ENCODE measurements around the gene FAM163B.

Gene FAM163B

DNA sequence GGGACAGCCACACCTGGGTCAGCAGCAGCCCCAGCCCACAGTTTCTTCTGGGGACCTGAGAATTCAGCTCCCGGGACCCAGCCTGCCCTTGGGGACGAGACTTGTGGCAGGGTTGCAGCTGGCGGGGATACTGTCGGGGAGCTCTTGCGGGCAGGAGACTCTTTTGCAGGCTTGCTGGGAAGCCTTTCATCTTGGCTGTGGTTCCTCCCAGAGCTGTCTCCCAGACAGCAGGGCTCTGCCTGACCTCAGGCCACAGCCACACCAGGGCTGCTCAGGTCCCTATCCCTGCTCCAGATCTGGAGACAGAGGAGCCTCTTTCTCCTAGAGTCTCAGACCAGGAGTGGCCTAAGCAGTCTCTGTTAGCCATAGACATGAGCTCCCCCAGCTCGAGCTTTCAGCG lies 79.7 kb downstream of the FAM163B start:
- H3K4me3 ChIP-seq: no peak overlapping the region
- H3K27ac ChIP-seq: no peak overlapping the region
- no peak for DNase-seq (ENCODE audit: low spot score)
- TF ChIP-seq, protein P1, sequence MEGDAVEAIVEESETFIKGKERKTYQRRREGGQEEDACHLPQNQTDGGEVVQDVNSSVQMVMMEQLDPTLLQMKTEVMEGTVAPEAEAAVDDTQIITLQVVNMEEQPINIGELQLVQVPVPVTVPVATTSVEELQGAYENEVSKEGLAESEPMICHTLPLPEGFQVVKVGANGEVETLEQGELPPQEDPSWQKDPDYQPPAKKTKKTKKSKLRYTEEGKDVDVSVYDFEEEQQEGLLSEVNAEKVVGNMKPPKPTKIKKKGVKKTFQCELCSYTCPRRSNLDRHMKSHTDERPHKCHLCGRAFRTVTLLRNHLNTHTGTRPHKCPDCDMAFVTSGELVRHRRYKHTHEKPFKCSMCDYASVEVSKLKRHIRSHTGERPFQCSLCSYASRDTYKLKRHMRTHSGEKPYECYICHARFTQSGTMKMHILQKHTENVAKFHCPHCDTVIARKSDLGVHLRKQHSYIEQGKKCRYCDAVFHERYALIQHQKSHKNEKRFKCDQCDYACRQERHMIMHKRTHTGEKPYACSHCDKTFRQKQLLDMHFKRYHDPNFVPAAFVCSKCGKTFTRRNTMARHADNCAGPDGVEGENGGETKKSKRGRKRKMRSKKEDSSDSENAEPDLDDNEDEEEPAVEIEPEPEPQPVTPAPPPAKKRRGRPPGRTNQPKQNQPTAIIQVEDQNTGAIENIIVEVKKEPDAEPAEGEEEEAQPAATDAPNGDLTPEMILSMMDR (IDR thresholded peaks at IDR 0.05): no peak

DNA sequence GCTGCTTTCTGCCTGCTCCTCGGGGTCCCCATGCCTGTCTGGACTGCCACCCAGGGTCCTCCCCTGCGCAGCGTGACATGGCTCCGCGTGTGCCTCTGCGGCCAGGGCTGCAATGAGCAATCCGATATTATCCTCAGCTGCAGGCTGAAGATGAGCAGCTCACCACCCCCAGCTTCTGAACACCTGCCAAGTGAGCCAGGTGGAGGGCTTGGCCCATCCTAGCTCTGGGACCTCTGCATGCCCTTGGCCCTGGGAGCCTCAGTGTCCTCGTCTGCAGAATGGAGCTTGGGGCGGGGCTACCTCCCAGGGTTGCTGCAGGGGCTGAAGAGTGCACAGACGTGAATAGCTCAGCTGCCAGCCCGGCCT lies 80.3 kb downstream of the FAM163B start:
- TF ChIP-seq, protein P1 (IDR thresholded peaks at IDR 0.05): no peak

DNA sequence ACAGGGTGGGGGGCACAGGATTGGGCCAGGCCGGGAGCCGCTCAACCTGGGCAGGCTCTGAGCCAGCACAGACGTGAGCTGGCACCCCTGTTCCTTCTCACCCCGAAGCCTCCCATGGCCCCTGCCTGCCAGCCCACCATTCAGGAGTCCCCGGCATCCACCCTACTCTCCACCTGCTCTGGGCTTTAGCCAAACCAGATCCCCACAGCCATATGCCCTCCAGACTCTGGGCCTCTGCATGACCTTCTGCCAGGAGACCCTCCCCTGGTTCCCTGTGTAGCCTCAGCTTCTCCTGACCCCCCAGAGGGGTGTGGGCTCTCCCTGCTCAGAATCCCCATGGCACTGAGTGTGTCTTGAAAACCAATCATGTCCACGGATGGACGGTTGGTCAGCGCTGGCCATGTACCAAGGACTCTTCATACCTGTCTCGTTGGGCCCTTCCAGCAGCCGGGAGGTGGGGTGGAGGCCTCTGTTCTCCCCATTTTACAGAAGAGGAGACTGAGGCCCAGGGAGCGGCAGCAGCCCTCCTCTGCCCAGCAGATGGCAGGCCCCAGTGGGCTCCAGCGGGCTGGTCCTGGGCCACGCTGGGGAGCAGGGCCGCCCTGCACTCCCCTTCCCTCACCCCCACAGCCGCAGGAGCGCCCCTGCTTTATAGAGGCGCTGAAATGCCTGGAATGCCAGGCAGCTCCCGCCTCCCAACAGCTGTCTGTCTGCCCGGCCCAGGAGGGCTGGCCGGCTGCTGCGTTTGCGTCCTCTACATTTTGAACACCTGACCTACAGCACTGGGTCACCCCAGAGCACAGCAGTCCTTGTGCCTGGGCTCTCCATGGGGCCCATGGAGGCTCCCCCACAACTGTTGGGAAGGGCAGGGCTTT lies 81.0 kb downstream of the FAM163B start:
- TF ChIP-seq, protein P1 (IDR thresholded peaks at IDR 0.05): no peak
- no peak for DNase-seq (ENCODE audit: low spot score)
- peak overlapping the region; percentile 59 for H3K4me3 ChIP-seq
- peak overlapping the region in 1 of 2 donors; percentile 11 for H3K27ac ChIP-seq

More for the DNA sequence above, 80.3 kb downstream of the FAM163B start:
- Histone ChIP-seq H3K27ac (no peak overlapping the region), H3K4me3 (no peak overlapping the region)
- no peak for DNase-seq (ENCODE audit: low spot score)

DNA sequence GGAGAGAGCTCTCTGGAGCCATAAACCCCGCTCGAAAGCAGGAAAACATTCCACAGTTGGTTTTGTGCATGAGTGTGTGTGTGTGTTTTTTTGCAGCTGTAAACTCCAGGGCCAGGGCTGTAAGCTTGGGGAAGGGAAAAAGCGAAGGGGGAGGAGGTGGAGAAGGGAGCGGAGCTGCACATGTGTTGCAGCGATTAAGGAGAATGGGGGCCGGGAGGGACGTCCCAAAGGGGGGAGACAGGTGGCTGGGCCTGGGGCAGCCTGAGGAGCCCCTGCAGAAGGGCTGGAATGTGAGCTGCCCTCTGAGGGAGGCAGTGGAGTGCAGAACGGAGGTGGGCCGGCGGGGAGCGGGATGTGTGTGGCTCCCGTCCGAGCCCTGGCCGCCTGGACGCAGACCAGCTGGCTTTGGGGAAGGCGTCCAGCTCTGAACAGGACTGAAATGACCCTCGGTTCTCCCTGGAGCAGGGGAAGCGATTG lies 81.7 kb downstream of the FAM163B start:
- DNase-seq (ENCODE audit: low spot score): no peak
- TF ChIP-seq, protein P1 (IDR thresholded peaks at IDR 0.05): no peak
- H3K4me3 ChIP-seq: peak overlapping the region; percentile 59
- peak overlapping the region in 1 of 2 donors; percentile 11 for H3K27ac ChIP-seq

Data from coronary artery (tissue), 2 donors.